ENCODE results near the gene MAML2. TPM values are rescaled to one million over a fixed set of nuclear protein-coding genes. Genes with fewer than 3 reads are reported as not detected.

MAML2 gene
- total and polyA plus RNA-seq, 2 experiments from 2014 or later: 2.0 to 7.1 TPM

- TF ChIP-seq EZH2 (IDR thresholded peaks at IDR 0.05; ENCODE audit: low read depth, unreplicated experiment) (no peak), ZNF114 (CRISPR knock-in tag; IDR thresholded peaks at IDR 0.05) (no peak), JUNB (IDR thresholded peaks at IDR 0.05; ENCODE audit: unreplicated experiment) (no peak), NANOG (IDR thresholded peaks at IDR 0.05; ENCODE audit: borderline replicate concordance) (no peak)
These were observed 41.2 kb downstream of the MAML2 start (continued) for GRCh38 chr11:96301818-96302217.

DNA sequence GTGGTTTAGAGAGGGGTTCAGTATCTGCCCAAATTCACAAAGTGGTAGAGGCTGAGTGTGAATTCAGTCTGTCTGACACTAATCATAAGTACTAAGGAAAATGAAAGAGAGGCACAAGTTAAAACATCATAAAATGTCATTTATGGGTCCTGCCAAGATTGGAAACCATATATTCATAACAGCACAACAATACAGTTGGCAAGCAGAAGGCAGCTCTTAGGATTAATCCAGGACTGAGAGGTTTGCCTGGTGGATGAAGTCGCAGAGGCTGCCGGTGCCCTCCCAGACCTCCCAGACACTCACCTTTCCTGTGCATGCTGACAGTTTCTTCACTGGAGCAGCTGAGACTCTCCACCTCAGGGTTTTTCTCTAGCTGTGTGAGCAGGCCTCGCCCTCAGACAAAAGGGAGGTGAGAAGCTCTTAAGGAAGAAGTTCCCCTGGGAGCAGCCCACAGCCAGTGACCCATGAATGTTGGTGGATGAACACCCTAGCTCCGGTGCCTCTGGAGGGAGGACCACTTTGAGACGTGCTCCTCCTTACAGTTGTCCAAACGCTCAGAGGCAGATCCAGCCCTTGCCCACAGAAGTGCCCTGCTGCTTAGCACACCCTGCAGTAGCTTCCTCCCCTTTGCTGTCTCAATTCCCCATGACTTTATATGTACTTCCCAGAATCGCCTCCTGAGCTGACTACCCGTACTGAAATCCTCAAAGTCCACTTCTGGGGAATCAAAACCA lies 43.7 kb downstream of the MAML2 start:
- H3K27ac Mint-ChIP-seq: no peak overlapping the region
- 0 out of 2 replicates have a peak overlapping the region, but pooled peaks have one; percentile 31 for H3K4me2 ChIP-seq
- peak; percentile 22; the same call in 1 of the 3 replicates for ATAC-seq
- no peak overlapping the region for H2AFZ ChIP-seq
- no peaks in the 10 kb centered on the region for H4K20me1 ChIP-seq (replicated peaks; ENCODE audit: insufficient read depth)
- no peaks in the 10 kb centered on the region for H3K36me3 ChIP-seq (ENCODE audit: insufficient read depth)
- H3F3A ChIP-seq (replicated peaks; ENCODE audit: low read depth): no peaks in the 10 kb centered on the region
- no peaks in the 10 kb centered on the region for H3K27me3 ChIP-seq (ENCODE audit: insufficient read depth)
- peak overlapping the region; percentile 16; the same call in 1 of the 2 replicates for H3K27ac ChIP-seq (ENCODE audit: low read depth)
- H3K4me1 Mint-ChIP-seq: peaks cover 30% of the 10 kb centered on the region
- no peaks in the 10 kb centered on the region for H3K9me2 ChIP-seq (ENCODE audit: insufficient read depth)
- H3K36me3 Mint-ChIP-seq (ENCODE audit: low read depth): no peaks in the 10 kb centered on the region
- no peak overlapping the region for H3K4me3 Mint-ChIP-seq
- DNase-seq (ENCODE audit: low spot score): no peak
- no peaks in the 10 kb centered on the region for H3K79me2 ChIP-seq (replicated peaks; ENCODE audit: insufficient read depth)
- no peaks in the 10 kb centered on the region for H3K27me3 Mint-ChIP-seq (ENCODE audit: insufficient read depth, low read depth, poor library complexity)
- no peaks in the 10 kb centered on the region for H3K9me3 Mint-ChIP-seq
- peaks cover 23% of the 10 kb centered on the region for H3K4me1 ChIP-seq (ENCODE audit: insufficient read depth)
- H3K4me3 ChIP-seq: no peak overlapping the region
- no peak for TF ChIP-seq EZH2 (IDR thresholded peaks at IDR 0.05; ENCODE audit: low read depth, unreplicated experiment)
- TF ChIP-seq CREB1 (CRISPR knock-in tag; IDR thresholded peaks at IDR 0.05; ENCODE audit: low read depth): no peak
- TF ChIP-seq POLR2AphosphoS5 (IDR thresholded peaks at IDR 0.05; ENCODE audit: low read depth): no peak
- TF ChIP-seq EZH2phosphoT487 (IDR thresholded peaks at IDR 0.05; ENCODE audit: unreplicated experiment): no peak
- TF ChIP-seq, protein P1, sequence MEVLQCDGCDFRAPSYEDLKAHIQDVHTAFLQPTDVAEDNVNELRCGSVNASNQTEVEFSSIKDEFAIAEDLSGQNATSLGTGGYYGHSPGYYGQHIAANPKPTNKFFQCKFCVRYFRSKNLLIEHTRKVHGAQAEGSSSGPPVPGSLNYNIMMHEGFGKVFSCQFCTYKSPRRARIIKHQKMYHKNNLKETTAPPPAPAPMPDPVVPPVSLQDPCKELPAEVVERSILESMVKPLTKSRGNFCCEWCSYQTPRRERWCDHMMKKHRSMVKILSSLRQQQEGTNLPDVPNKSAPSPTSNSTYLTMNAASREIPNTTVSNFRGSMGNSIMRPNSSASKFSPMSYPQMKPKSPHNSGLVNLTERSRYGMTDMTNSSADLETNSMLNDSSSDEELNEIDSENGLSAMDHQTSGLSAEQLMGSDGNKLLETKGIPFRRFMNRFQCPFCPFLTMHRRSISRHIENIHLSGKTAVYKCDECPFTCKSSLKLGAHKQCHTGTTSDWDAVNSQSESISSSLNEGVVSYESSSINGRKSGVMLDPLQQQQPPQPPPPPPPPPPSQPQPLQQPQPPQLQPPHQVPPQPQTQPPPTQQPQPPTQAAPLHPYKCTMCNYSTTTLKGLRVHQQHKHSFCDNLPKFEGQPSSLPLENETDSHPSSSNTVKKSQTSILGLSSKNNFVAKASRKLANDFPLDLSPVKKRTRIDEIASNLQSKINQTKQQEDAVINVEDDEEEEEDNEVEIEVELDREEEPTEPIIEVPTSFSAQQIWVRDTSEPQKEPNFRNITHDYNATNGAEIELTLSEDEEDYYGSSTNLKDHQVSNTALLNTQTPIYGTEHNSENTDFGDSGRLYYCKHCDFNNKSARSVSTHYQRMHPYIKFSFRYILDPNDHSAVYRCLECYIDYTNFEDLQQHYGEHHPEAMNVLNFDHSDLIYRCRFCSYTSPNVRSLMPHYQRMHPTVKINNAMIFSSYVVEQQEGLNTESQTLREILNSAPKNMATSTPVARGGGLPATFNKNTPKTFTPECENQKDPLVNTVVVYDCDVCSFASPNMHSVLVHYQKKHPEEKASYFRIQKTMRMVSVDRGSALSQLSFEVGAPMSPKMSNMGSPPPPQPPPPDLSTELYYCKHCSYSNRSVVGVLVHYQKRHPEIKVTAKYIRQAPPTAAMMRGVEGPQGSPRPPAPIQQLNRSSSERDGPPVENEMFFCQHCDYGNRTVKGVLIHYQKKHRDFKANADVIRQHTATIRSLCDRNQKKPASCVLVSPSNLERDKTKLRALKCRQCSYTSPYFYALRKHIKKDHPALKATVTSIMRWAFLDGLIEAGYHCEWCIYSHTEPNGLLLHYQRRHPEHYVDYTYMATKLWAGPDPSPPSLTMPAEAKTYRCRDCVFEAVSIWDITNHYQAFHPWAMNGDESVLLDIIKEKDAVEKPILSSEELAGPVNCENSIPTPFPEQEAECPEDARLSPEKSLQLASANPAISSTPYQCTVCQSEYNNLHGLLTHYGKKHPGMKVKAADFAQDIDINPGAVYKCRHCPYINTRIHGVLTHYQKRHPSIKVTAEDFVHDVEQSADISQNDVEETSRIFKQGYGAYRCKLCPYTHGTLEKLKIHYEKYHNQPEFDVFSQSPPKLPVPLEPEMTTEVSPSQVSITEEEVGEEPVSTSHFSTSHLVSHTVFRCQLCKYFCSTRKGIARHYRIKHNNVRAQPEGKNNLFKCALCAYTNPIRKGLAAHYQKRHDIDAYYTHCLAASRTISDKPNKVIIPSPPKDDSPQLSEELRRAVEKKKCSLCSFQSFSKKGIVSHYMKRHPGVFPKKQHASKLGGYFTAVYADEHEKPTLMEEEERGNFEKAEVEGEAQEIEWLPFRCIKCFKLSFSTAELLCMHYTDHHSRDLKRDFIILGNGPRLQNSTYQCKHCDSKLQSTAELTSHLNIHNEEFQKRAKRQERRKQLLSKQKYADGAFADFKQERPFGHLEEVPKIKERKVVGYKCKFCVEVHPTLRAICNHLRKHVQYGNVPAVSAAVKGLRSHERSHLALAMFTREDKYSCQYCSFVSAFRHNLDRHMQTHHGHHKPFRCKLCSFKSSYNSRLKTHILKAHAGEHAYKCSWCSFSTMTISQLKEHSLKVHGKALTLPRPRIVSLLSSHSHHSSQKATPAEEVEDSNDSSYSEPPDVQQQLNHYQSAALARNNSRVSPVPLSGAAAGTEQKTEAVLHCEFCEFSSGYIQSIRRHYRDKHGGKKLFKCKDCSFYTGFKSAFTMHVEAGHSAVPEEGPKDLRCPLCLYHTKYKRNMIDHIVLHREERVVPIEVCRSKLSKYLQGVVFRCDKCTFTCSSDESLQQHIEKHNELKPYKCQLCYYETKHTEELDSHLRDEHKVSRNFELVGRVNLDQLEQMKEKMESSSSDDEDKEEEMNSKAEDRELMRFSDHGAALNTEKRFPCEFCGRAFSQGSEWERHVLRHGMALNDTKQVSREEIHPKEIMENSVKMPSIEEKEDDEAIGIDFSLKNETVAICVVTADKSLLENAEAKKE (CRISPR knock-in tag; IDR thresholded peaks at IDR 0.05): no peak
- no peak for TF ChIP-seq NANOG (IDR thresholded peaks at IDR 0.05; ENCODE audit: borderline replicate concordance)
- TF ChIP-seq, protein P2, sequence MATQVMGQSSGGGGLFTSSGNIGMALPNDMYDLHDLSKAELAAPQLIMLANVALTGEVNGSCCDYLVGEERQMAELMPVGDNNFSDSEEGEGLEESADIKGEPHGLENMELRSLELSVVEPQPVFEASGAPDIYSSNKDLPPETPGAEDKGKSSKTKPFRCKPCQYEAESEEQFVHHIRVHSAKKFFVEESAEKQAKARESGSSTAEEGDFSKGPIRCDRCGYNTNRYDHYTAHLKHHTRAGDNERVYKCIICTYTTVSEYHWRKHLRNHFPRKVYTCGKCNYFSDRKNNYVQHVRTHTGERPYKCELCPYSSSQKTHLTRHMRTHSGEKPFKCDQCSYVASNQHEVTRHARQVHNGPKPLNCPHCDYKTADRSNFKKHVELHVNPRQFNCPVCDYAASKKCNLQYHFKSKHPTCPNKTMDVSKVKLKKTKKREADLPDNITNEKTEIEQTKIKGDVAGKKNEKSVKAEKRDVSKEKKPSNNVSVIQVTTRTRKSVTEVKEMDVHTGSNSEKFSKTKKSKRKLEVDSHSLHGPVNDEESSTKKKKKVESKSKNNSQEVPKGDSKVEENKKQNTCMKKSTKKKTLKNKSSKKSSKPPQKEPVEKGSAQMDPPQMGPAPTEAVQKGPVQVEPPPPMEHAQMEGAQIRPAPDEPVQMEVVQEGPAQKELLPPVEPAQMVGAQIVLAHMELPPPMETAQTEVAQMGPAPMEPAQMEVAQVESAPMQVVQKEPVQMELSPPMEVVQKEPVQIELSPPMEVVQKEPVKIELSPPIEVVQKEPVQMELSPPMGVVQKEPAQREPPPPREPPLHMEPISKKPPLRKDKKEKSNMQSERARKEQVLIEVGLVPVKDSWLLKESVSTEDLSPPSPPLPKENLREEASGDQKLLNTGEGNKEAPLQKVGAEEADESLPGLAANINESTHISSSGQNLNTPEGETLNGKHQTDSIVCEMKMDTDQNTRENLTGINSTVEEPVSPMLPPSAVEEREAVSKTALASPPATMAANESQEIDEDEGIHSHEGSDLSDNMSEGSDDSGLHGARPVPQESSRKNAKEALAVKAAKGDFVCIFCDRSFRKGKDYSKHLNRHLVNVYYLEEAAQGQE (IDR thresholded peaks at IDR 0.05; ENCODE audit: unreplicated experiment): no peak
- no peak for TF ChIP-seq JUNB (IDR thresholded peaks at IDR 0.05; ENCODE audit: unreplicated experiment)
- TF ChIP-seq ZNF331 (CRISPR knock-in tag; IDR thresholded peaks at IDR 0.05; ENCODE audit: low read depth): no peak
- TF ChIP-seq, protein P3, sequence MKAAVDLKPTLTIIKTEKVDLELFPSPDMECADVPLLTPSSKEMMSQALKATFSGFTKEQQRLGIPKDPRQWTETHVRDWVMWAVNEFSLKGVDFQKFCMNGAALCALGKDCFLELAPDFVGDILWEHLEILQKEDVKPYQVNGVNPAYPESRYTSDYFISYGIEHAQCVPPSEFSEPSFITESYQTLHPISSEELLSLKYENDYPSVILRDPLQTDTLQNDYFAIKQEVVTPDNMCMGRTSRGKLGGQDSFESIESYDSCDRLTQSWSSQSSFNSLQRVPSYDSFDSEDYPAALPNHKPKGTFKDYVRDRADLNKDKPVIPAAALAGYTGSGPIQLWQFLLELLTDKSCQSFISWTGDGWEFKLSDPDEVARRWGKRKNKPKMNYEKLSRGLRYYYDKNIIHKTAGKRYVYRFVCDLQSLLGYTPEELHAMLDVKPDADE (IDR thresholded peaks at IDR 0.05): no peak
- no peak for TF ChIP-seq ZNF114 (CRISPR knock-in tag; IDR thresholded peaks at IDR 0.05)
- TF ChIP-seq STAT1 (IDR thresholded peaks at IDR 0.05; ENCODE audit: unreplicated experiment): no peak

All from GM23338 (cell line).